ENCODE results near the gene ICOSLG. TPM values are rescaled to one million over a fixed set of nuclear protein-coding genes. Genes with fewer than 3 reads are reported as not detected.

The ICOSLG gene
- total and polyA plus RNA-seq, 12 donors, result 0.90 to 6.2 (median 1.6) TPM

GRCh38 chr21:44262338-44263056, 21.8 kb upstream of the ICOSLG start:
- ATAC-seq (no peak), DNase-seq (no peak)
- TF ChIP-seq CTCF (IDR thresholded peaks at IDR 0.05), result no peak
- Histone ChIP-seq H3K4me3 (no peak overlapping the region), H3K9me3 (peaks cover 0 to 10% (median 0%) of the 10 kb centered on the region in 11 donors), H3K27ac (no peak overlapping the region), H3K4me1 (no peaks in the 10 kb centered on the region), H3K36me3 (no peaks in the 10 kb centered on the region), H3K27me3 (peaks cover 0 to 4% (median 0%) of the 10 kb centered on the region in 7 donors)
- WGBS, 2 donors, result 84% methylated on average over 12 of the region's 12 CpGs
- intact Hi-C loops (cut with DNase I), result no loop called here

GRCh38 chr21:44261675-44262295, 21.0 kb upstream of the ICOSLG start, which contains the start of gene DNMT3L:
TSS of gene DNMT3L (minus strand) at chr21:44261897. CDS start at chr21:44261259, 638 bp downstream.
- no peak for DNase-seq

GRCh38 chr21:44260791-44261631, 20.3 kb upstream of the ICOSLG start:
- Histone ChIP-seq H3K4me1 (no peaks in the 10 kb centered on the region), H3K9me3 (peaks cover 0 to 10% (median 0%) of the 10 kb centered on the region in 11 donors), H3K27me3 (peaks cover 0 to 4% (median 0%) of the 10 kb centered on the region in 7 donors), H3K36me3 (no peaks in the 10 kb centered on the region), H3K4me3 (no peak overlapping the region), H3K27ac (no peak overlapping the region)
- TF ChIP-seq CTCF (IDR thresholded peaks at IDR 0.05), result no peak
- no peak for DNase-seq
- 81 to 84% methylated on average over 19 of the region's 19 CpGs for WGBS, 2 donors
- ATAC-seq, result peak in 1 of 8 donors; percentile 40
- intact Hi-C loops (cut with DNase I), result no loop called here

More at GRCh38 chr21:44261675-44262295, 21.0 kb upstream of the ICOSLG start, which contains the start of gene DNMT3L:
- H3K4me3 ChIP-seq, result no peak within 1 kb of the TSS
- no peak within 1 kb of the TSS for H3K27ac ChIP-seq
- intact Hi-C loops (cut with DNase I), result no loop called here
- no peaks in the 10 kb centered on the region for H3K4me1 ChIP-seq
- peaks cover 0 to 4% (median 0%) of the 10 kb centered on the region in 7 donors for H3K27me3 ChIP-seq
- ATAC-seq, result no peak
- TF ChIP-seq CTCF (IDR thresholded peaks at IDR 0.05), result no peak
- H3K9me3 ChIP-seq, result peaks cover 0 to 10% (median 0%) of the 10 kb centered on the region in 11 donors
- 75 to 77% methylated on average over 16 to 19 of the region's 19 CpGs for WGBS, 2 donors
- H3K36me3 ChIP-seq, result no peaks in the 10 kb centered on the region

GRCh38 chr21:44260066-44260465, 19.3 kb upstream of the ICOSLG start:
- ATAC-seq (no peak), DNase-seq (no peak)
- no peak for TF ChIP-seq CTCF (IDR thresholded peaks at IDR 0.05)
- no peak overlapping the region for H3K4me3 ChIP-seq
- peaks cover 0 to 4% (median 0%) of the 10 kb centered on the region in 7 donors for H3K27me3 ChIP-seq
- peaks cover 0 to 10% (median 0%) of the 10 kb centered on the region in 11 donors for H3K9me3 ChIP-seq
- no peaks in the 10 kb centered on the region for H3K36me3 ChIP-seq
- 50 to 64% methylated on average over 4 of the region's 4 CpGs for WGBS, 2 donors
- H3K4me1 ChIP-seq, result no peaks in the 10 kb centered on the region
- H3K27ac ChIP-seq, result no peak overlapping the region
- intact Hi-C loops (cut with DNase I), result no loop called here
